ENCODE data around the gene FOCAD.
"Not testable (repeated sequence)": the region's sequence is repeated elsewhere in the genome, so short reads cannot be mapped to it uniquely, and the experiment has no call there.

The FOCAD gene, protein sequence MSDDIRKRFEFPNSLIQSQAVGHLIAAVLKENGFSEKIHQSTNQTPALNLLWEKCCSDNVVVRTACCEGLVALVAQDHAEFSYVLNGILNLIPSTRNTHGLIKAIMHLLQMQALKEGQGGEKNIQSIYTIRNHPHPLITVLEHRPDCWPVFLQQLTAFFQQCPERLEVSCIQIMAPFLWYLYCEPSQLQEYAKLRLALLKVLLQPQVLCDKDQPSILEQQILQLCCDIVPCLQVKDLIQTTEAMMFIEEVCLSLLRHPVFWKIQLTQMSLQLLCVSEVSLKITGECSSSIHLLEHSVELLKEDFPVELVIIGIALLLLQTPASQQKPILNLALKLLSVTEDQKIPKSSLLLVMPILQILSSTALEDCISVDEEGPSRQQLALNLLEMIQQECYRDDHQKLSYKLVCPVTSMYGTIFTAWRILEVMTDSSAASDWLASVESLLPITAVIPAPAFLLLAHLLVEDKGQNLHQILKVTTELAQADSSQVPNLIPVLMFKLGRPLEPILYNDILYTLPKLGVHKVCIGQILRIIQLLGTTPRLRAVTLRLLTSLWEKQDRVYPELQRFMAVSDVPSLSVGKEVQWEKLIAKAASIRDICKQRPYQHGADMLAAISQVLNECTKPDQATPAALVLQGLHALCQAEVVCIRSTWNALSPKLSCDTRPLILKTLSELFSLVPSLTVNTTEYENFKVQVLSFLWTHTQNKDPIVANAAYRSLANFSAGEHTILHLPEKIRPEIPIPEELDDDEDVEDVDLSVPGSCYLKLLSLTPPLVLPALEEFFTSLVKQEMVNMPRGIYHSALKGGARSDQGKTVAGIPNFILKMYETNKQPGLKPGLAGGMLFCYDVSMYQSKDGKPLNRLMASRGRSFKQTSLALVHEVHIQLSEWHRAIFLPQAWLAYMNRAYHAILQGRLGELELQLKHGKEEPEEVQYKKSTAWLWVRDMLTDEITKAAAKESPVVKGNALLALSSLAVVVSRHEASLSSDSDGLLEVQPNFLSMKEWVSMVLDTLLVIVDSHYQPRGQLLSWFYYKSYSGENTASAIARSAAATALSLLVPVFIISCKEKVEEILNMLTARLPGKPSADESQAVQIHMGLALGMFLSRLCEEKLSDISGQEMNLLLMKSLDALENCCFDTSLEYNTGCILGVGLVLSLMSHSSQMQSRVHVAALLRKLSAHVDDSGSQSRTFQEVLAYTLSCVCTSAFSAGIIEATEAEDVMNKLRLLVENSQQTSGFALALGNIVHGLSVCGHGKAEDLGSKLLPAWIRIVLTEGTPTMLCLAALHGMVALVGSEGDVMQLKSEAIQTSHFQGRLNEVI (N-terminal part only)

DNA sequence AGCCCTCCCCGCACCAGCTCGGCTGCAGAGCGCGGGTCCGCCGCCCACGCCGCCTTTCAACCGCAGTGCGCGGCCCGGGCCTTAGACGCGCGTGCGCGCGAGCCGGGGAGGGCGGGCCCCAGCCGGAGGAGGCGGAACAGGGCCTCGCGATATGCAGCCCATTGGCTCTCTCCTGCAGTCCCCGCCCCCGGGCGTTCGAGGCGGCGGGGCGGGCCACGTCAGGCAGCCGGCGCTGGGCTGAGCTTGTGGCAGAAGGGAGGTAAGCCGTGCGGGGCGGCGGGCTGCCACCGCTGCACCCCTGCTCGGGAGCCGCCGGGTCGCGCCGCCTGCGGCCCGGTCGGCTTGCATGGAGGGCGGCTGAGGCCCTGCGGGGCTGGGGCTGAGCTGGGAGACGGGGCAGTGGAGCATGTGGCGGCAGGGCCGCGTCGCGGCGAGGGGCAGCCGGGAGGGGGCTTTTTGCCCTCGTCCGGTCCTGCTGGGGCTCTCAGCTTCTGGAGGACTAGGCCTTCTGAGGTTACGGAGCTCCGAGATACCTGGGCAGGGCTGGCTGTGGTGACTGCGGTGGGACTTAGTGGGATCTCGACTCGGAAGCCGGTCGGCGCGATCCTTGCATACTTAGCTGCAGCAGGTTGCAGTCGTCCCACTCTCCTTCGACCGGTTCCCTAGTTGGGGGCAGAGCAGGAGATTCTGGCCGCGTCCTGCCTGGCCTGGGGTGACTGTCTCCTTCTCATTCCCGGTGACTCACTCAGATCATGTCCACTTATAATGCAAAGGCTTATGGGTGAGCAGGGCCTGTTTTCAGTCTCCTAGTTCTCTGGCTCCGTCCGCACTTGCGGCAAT, at the start of gene FOCAD:
TSS of gene FOCAD (plus strand) at position 225 of the 840 bp plus-strand sequence. CDS start 31,095 bp downstream, outside the sequence.
- FAIRE-seq: no peak

DNA sequence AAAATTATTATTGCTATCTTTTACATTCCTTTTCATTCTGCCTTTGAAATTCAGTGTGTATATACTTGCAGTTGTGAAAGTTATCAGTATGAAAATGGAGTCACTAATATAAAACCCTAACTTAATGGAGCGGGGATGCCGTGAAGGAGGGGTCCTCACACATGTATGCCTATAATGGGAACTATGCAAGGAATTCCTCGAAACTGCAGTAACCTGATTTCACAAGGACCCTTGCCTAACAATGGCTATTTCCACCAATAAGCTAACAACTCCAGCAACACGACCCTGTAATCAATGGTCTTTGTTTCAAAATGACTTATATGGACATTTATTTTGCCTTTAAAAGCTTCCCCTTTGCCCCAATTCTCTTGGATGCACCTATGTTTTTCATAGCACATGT, 49.2 kb upstream of the FOCAD start:
- FAIRE-seq: no peak

GRCh38 chr9:20636888-20637440, 47.1 kb upstream of the FOCAD start:
- FAIRE-seq: no peak

GRCh38 chr9:20640331-20641187, 43.5 kb upstream of the FOCAD start:
- peak; percentile 86 for FAIRE-seq

GRCh38 chr9:20642045-20642444, 42.0 kb upstream of the FOCAD start:
- no peak for FAIRE-seq

GRCh38 chr9:20643660-20644059, 40.4 kb upstream of the FOCAD start:
- no peak for FAIRE-seq

DNA sequence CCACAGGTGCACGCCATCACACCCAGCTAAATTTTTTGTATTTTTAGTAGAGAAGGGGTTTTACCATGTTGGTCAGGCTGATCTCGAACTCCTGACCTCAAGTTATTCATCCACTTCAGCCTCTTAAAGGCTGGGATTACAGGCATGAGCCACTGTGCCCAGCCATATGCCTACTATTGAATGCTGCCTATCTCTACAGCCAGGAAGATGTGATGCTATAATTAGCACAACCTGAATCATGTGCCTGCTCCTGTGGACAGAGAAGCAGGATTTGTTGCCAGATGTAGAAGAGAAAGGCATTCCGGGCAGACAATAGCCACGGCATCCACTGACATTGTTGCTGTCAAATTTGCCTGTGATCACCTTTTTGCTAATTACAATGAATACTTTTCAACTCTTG, 37.4 kb upstream of the FOCAD start:
- FAIRE-seq: no peak

- no peak for FAIRE-seq
These were observed 34.7 kb upstream of the FOCAD start for GRCh38 chr9:20649381-20649780.

DNA sequence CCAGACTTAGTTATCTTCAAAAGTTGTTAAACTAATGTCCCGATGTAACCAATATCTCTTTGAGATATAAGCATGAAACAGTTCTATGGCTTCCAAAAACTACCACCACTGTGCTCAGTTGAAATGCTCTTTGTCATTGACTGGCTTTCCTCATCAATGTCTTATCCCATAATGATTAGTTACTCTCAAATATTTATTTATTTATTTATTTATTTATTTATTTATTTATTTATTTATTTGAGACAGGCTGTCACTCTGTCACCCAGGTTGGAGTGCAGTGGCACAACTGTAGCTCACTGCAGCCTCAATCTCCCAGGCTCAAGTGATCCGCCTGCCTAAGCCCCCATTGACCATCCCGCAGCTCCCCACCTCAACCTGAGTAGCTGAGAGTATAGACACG, 33.7 kb upstream of the FOCAD start:
- no peak for FAIRE-seq

DNA sequence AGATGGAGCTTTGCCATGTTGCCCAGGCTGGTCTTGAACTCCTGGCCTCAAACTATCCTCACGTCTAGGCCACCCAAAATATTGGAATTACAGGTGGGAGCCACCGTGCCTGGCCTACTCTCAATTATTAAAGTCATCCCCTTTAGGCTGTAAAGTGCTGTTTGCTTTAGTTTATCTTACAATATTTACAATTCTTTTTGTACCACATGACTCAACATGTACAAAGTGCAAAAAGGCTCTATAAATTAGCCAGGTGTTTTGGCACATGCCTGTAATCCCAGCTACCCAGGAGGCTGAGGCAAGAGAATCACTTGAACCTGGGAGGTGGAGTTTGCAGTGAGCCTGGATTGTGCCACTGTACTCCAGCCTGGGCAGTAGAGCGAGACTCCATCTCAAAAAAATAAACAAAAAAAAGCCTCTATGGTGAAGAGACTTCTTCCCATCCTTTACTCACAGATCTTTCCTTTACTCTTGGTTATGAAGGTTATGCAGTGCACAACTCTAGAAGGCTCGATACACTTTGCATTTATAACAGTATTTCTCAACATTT, 33.2 kb upstream of the FOCAD start:
- FAIRE-seq: no peak

GRCh38 chr9:20651939-20652338, 32.1 kb upstream of the FOCAD start:
- no peak for FAIRE-seq

- not testable (repeated sequence) for FAIRE-seq
These were observed 25.8 kb upstream of the FOCAD start for GRCh38 chr9:20658246-20658667.

DNA sequence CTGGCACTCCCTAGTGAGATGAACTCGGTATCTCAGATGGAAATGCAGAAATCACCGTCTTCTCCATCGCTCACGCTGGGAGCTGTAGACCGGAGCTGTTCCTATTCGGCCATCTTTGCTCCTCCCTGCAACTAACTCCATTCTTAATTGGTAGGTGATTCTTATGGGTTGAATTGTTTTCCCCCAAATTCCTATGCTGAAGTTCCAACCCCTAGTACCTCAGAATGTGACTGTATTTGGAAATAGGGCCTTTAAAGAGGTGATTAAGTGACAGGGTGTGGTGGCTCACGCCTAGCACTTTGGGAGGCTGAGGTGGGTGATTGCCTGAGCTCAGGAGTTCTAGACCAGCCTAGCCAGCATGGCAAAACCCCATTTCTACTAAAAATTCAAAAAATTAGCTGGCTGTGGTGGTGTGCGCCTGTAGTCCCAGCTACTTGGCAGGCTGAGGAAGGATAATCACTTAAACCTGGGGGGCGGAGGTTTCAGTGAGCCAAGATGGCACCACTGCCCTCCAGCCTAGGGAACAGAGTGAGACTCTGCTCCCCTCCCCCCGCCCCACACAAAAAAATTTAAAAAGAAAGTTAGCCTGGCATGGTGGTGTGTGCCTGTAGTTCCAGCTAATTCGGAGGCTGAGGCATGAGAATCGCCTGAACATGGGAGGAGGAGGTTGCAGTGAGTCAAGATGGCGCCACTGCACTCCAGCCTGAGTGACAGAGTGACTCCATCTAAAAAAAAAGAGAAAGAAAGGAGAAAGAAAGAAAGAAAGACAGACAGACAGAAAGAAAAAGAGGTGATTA, 25.2 kb upstream of the FOCAD start:
- FAIRE-seq: no peak

DNA sequence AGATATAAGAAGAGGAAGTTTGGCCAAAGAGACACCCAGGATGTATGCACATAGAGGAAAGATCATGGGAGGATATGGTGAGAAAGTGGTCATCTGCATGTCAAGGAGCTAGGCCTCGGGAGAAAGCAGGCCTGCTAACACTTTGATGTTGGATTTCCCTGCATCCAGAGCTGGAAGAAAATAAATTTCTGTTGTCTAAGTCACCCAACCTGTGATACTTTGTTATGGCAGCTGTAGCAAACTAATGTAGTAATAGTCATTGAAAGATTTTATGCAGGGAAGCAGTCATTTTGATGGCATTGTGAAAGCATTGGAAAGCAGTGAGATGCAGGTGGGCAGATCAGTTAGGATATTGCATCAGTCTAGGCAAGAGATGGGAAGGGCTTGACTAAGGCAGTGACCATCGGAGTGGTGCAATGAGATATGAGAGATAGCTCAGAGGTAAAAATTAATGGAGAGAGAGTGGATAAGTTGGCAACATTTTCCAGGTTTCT, 24.5 kb upstream of the FOCAD start:
- FAIRE-seq: no peak

DNA sequence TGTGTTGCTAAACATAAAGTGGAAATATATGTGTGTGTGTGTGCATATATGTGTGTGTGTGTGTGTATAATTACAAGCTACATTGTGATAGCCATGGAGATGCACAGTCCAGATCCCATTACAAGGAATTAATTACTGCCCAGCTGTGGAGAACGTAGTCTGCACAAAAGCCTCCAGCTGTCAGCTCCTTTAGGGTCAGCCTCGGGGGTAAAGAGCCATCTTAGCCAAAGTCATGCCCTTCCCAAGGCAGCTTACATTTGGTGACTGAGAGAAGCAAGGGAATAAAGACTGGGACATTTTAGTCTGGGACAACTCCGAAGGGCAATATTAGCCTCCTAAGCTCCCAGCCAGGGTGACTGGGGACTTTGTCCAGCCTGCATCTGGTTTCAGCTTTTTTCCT, 21.9 kb upstream of the FOCAD start:
- FAIRE-seq: no peak

- FAIRE-seq: no peak
These were observed 20.9 kb upstream of the FOCAD start for GRCh38 chr9:20663133-20663532.

DNA sequence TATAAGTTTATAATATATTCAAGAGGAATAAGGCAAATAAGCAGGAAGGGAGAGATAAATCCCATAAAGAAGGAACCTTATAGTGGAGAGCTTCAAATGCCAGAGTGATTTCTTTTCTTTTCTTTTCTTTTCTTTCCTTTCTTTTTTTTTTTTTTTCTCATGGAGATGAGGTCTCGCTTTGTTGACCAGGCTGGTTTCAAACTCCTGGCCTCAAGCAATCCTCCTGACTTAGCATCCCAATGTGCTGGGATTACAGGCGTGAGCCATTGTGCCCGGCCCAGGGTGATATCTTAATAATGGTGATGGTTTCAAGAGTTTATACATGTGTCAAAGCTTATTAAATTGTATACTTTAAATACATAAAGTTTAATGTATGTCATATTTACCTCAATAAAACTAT, 19.6 kb upstream of the FOCAD start:
- FAIRE-seq: no peak

DNA sequence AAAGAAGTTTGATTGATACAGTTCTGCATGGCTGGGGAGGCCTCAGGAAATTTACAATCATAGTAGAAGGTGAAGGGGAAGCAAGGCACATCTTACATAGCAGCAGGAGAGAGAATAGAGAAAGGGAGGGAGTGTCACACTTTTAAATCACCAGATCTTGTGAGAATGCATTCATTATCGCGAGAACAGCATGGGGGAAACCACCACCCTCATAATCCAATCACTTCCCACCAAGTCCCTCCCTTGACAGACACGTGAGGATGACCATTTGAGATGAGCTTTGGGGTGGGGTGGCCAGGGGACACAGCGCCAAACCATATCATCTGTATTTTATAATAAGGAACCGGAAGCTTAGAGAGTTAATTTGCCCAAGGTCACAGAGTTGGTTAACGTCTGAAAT, 13.7 kb upstream of the FOCAD start:
- no peak for FAIRE-seq

GRCh38 chr9:20671635-20672034, 12.4 kb upstream of the FOCAD start:
- no peak for FAIRE-seq

Measured in islet of Langerhans (tissue), 1 donor.